CD4-positive, alpha-beta T cell treated with Interleukin-6 at 100 ng/mL for 8 hours (primary cell): ENCODE measurements around the gene UBN2.
"Not testable (repeated sequence)": the region's sequence is repeated elsewhere in the genome, so short reads cannot be mapped to it uniquely, and the experiment has no call there.

Experiments
- DNase-seq: peaks from one replicate; pipeline ENCODE4 v3.0.0-alpha.2; 2020; ENCODE audit warnings: mixed read lengths, low spot score

The UBN2 gene

DNA sequence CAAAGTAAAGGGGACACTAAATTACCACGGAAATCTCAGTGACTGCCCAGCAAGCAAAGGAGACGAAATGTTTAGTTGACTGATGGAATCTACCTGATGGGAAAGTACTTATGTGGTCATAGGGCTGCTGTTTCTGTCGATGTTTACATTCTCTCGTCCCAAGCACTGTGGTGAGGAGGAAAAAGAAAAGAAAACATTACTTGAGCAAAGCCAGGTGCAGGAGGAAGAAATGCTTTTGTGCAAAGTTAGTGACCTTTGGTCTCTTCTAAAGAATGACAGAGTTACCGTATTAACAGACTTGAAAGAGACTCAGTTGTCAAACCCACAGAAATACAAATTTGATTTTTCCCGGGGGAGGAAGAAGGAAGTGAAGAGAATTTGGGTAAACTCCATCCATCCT is 66.8 kb downstream of the UBN2 start:
- DNase-seq, result no peak

DNA sequence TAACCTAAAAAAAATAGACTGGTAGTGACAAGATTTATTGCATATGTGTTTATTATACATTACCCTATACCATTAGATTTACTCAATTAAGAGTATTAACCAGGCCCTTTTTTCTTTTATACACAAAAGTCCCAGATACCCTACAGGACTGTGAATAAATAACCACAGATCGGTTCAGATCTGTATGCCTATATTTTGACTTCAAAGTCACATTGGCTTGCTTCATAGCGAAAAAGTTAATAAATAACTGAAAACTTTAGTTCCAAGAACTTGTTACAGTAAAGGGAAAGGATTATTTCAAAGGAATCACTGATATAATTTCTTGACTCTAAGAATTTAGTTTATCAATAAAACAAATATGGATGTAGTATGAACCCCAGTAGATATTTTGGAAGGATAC is 68.3 kb downstream of the UBN2 start:
- DNase-seq, result no peak

DNA sequence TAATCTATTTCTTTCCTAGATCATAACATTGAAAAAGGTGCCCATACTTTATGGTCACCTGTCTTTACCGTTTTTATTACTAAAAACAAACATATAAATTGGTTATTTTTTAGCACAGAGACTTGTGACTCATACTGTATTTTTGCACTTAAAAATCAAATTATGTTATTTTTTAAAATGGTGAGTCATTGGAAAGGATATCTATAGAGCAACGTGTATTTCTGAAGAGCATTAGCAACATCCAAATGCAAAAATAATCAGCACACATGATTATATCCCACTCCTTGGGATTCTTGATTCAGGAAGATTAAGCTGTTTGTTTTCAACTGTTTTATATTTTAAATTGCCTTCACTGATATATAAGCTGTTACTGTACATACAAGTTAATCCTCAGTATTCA is 69.4 kb downstream of the UBN2 start:
- DNase-seq, result no peak

DNA sequence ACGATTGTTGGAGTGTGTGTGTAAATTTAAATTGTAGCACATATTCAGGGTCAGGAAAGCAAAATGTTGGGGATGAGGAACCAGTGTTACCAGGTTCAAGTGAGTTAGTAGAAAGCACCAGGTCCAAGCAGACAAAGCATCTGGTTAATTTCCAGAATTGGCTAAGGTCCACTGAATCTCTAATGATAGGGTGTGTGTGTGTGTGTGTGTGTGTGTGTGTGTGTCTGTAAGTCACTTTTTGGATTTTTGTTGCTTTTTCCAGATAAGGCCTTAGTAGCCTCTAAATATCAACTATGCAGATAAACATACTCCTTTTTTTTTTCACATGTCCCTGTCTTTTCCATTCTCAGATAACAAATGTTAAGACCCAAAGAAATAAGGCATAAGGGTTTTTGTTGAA is 73.5 kb downstream of the UBN2 start:
- no peak for DNase-seq

DNA sequence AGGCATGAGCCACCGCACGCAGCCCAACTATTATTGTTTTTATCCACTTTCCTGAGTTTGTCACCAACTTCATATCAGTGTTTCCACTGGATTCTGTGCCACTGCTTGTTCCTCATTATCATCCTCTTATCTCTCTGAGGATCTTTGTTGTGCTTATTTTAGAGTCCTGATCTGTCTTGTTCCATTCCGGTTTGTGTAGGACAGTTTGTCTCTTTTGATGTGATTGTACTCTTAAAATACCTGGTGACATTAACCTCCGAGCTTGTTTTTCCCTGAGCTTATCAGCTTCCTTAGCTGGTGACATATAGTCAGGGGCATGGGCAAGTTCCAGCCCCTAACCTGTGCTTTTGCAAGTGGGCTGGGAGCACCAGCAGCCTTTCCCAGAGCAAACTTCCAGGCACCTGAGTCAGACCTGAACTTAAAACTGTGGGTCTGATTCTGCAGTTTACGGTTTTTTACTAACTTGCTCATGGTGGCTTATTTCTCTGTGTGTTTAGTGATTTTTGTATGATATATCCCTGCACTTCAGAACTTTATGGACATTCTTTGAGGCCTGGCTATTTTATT is 87.0 kb downstream of the UBN2 start:
- DNase-seq, result no peak

DNA sequence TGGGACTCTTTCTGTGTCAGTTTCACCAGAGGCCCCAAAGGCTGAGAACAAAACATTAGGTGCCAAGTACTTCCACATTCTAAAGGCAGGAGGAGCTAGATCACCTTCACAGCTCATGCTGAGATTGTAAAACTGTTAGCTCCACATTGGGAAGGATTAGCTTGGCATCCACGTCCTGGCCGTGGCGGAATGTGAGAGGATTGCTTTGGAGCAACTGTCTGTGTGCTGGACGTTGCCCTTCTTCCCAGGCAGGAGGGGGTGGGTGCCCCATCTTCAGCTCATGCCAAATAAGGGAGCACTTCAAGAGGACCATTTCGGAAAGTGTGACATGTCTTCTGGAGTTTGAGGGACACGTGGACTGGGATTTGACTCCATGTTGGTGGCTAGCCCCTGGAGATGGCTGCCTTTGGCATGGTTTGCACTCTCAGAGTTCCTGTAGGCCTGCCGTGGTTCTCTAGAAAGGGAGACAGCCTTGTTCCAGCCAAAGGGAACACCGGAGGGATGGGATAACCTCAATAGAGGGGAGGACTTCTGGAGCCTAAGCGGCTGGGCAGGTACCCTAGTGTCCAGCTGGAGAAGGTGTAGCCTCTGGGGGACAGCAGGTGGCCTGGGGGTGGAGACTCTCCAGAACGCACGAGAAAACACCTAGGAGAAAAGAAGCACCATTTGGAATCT is 90.2 kb downstream of the UBN2 start:
- no peak for DNase-seq

DNA sequence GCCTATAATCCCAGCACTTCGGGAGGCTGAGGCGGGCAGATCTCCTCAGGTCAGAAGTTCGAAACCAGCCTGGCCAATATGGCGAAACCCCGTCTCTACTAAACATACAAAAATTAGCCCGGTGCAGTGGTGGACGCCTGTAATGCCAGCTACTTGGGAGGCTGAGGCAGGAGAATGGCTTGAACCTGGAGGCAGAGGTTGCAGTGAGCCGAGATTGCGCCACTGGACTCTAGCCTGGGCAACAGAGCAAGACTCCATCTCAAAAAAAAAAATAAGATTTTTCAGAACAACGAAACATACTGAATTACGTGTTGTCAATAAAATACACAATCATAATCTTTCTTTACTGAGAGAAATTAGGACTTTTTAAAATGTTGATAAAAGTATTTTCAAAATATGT is 93.7 kb downstream of the UBN2 start:
- DNase-seq, result not testable (repeated sequence)

DNA sequence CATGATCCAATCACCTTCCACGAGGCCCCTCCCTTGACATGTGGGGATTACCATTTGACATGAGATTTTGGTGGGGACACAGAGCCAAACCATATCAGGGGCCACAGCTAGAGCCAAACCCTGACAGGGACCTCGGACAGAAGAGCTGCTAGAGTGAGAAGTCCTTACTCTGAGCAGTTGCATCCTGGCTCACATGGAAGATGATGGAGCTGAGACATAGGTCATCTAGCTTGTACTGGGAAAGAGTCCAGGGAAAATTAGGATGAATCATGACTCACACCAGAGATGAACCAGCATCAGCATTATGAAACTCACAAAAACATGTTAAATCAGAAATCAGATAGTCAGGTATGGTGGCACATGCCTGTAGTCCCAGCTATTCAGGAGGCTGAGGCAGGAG is 97.3 kb downstream of the UBN2 start:
- DNase-seq, result no peak

DNA sequence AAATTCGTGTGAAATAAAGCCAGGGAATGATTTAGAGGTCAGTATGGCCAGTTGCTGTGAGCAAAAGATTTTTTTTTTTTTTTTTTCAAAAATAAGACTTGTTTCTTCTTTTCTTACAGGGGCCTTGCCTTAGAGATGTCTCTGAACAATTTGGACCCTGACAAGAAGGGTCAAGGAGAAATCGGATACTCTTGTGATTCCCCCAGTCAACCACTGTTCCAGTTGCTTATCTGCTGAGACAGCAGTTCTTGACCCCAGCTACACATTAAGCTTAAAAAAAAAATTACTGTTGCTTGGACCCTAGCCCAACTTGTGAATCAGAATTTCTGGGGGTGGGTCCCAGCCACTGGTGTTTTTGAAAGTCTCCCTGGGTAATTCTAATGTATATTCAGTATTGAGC is 98.1 kb downstream of the UBN2 start:
- DNase-seq, result no peak

DNA sequence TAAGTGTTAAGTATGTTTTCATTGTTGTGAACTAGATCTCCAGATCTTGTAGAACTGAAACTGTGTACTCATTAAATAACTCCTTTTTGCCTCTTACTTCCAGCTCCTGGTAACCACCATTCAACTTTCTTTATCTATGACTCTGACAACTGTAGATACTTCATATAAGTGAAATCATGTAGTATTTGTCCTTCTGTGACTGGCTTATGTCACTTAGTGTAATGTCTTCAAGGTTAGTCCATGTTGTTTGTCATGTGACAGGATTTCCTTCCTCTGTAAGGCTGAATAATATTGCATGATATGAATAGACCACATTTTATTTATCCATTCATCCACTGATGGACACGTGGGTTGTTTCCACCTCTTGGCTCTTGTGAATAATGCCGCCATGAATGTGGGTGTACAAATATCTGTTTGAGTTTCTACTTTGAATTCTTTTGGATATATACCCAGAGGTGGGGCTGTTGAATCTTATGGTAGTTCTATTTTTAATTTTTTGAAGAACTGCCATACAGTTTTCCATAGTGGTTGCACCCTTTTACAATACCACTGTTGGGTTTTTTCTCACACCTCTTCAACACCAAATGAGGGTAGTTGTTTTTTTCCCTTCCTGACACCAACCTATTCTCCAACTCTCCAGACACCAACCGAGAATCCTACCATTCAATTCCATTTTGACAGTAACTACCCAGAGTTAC is 99.4 kb downstream of the UBN2 start:
- DNase-seq, result no peak

DNA sequence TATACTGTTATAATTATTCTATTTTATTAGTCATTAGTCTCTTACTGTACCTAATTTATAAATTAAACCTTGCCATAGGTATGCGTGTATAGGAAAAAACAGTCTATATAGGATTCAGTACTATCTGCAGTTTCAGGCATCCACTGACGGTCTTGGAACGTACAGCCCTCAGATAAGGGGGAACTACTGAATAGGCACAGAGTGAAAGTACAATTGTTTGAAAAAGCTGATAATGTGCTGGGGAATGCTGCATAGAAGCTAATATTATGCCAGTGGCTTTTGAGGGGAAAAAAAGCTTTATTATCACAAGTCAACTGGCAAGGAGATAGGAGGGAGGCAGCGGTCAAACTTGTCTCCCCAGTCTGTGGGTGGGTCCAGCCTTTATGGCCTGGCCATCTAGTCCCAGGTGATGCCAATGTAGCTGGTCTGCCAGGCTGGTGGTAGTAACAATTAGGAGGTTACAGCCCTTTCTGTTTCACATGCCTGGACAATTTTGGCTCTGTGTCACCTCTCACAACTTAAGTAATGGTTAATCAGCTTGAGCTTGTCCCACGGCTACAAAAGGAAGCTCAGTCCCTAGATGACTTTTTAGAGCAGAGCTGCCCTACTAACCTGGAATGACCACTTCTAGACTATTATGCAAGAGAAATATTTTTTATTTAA is 101.8 kb downstream of the UBN2 start:
- no peak for DNase-seq

DNA sequence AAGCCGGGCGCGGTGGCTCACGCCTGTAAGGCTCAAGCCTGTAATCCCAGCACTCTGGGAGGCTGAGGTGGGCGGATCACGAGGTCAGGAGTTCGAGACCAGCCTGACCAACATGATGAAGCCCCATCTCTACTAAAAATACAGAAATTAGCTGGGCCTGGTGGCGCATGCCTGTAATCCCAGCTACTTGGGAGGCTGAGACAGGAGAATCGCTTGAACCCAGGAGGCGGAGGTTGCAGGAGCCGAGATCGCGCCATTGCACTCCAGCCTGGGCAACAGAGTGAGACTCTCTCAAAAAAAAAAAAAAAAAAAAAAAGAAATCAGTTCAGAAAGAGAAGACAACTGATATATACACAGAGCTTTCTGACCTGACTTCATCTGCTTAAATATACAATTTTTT is 102.4 kb downstream of the UBN2 start:
- not testable (repeated sequence) for DNase-seq

DNA sequence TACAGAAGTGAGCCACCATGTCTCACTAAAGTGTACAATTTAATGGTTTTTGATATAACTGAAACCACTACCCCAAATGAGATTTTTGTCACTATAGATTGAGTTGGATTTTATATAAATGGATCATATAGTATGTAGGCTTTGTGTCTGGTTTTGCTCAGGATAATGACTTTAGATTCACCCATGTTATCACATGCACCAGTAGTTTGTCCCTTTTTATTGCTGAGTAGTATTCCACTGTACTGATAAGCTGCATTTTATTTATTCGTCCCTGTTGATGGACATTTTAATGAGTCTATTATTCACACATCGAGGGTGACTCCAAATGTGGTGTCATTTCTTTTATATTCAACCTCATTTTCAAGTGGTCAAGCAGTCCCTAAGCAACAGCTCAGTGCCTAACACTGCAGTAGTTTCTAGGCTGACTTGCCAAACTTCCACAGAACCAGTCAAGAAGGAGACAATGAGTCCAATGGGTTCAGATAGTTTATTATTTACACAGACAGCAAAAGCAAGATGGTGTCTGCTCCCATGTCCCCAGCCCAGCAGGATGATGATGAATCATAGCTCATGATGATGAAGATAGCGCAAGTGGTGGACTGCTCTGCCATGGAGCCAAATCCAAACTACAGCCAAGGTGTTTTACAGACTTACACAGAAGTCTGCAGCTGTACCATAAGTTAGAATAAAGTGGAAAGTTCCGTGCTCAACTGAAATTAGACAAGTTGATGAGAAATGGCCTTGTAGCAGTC is 103.5 kb downstream of the UBN2 start:
- DNase-seq, result no peak

DNA sequence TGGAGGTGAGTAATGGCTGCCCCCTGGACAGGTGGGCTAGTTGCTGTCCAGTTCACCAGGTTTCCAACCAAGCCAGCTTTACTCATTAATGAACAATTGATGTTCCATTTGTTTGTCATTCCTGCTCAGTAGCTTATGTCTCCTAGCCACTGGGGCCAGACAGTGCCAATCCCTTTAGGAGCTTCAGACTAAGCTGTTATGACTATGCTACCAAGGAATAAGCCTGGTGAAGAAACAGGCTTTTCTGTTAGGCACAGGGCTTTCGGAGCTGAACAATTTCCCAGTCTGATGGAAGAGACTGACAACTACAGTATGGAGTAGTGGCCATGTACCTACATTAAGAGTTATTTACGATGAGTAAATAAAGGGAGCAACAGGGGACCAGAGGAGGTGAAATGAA is 108.0 kb downstream of the UBN2 start:
- no peak for DNase-seq

DNA sequence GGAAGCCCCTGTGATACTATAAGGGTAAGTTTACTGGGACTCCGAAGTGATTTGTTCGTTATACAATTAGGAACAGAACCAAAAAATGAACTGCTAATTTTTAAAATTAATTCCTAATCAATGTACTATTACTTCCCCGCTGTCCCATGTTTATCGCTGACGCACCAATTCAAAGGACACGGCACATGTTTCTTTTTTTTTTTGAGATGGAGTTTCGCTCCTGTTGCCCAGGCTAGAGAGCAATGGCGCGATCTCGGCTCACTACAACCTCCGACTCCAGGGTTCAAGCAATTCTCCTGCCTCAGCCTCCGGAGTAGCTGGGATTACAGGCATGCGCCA is 108.6 kb downstream of the UBN2 start:
- no peak for DNase-seq

DNA sequence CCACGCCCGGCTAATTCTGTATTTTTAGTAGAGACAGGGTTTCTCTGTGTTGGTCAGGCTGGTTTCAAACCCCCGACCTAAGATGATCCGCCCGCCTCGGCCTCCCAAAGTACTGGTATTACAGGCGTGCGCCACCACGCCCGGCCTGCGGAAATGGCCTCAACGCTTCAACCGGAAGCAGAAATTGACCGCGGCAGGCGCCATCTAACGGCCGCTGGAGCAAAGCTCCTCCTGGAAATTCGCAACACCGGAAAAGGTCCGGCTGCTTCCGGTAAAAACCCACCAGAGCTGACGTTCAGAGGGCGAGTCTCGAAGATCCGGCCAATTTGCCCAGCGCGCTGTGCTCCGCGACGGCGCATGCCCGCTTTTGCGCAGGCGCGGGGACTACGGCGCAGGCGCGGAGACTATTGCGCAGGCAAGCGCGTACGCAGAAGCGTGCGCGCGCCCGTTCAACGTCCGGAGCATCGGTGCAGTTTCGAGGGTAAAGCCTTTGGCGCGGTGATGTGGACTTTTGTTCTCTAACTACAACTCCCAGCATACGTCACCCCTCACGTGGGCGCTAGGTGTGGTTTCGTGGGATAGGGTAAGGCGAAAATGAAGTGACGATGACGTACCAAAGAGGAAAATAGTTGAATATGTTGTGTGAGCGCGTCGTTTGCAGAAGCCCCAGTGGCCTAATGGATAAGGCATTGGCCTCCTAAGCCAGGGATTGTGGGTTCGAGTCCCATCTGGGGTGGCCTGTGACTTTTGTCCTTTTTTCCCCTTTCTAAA is 109.2 kb downstream of the UBN2 start:
- DNase-seq, result peak; percentile 99

DNA sequence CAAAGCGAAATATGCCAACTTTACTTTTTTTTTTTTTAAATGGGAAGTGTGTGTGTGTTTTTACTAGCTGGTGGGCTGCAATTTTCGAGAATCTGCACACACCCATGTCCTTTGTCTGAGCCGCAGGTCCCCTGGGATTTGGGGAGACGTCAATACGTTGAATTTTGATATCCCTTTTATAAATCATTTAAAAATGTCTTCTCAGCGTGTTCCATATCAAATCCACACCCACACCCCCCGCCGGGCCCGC is 109.7 kb downstream of the UBN2 start:
- DNase-seq, result no peak

DNA sequence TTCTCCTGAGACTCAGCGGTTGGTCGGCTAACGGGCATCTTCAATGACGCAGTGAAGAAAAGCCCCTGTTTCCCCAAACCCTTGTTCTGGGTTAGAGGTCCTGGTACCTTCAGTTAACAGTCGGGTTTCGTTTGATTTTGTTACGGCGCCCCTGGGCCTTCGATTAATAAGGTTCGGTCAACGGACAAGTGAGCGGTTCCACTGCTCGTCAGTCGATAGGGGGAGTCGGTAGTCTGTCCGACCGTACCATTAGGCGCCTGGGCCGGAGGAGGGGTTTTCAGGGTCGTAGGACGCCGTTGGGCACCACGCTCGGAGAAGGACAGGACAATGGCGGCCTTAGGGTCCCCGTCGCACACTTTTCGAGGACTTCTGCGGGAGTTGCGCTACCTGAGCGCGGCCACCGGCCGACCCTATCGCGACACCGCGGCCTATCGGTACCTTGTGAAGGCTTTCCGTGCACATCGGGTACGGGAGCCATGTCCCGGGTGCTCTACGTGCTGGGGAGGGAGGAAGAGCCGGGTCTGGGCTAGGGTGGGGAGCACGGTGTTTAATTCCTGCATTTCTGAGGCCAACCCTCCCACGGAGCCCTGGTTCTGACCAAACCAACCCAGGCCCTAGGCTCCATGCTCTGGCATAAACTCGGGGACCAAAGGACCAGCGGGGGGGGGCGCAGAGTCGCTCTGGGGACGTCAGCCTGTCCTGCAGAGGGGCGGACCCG is 110.2 kb downstream of the UBN2 start, which contains the start of gene FMC1:
Gene FMC1 (plus strand): TSS at position 280 of the 718 bp plus-strand sequence. CDS start 48 bp downstream, at position 328.
- DNase-seq, result peak; percentile 83

DNA sequence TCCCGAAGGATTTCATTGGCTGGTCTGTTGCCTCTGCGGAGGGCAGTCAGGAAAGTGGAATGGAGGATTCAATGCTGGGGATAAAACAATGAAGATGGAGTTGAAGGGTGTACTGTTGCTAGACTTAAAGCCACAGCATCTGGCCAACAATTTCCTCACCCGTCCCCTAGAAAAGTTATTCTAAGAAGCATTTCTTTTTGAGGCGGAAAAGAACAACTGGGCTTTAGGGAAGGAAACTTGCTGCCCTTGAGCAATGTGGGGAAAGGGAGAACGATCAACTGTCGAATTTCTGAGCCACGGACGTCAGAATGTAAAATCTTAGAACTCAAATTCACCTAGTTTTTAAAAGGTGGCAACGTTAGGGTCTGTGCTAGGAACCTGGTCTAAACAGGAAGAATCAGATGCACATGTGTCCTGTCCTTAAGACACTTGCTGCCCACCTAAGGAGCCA is 110.8 kb downstream of the UBN2 start:
- no peak for DNase-seq

DNA sequence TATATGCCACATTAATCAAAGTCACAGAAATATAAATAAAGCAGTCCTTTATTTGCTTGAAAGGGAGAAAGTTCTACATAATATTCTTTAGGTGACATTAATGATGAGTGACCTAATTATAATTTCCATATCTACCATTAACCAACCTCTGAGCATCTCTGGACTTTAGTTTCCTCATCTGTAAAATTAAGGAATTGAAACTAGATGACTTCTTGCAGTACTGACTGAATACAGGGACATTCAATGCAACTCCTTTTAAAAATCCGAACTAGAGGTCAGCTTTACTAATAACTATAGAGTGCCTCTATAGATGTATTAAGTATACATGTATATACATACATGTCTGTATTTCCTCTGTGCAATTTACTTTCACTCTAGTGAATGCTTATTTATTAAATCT is 114.0 kb downstream of the UBN2 start:
- no peak for DNase-seq

DNA sequence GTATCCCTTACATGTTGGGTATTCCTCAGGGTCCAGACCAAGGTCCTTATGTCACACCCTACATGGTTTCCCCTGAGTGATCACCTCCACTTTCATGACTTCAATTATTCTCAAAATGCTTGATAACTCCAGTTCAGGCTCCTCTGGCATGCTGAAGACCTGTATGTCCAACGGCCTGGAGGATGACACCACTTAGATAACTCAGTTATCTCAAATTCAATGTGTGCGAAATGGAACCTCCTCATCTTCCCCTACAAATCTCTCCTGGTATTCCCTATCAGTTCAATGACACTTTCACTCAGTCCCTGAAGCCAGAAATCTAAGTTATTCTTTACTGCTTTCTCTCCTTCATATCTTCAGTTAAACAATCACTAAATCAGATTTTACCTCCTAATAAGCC is 120.0 kb downstream of the UBN2 start:
- DNase-seq, result no peak
